Retinal pigment epithelial cell (primary cell): ENCODE data around the gene PDE9A.

Experiments used
- DNase-seq: peaks from one replicate; pipeline ENCODE4 v3.0.0-alpha.2; 2010; ENCODE audit warnings: low read depth
- H3K4me3 ChIP-seq: 2 replicates; pipeline ENCODE4 v1.5.1; 2011; ENCODE audit warnings: mild to moderate bottlenecking, low read length, control low read depth, moderate library complexity
- CTCF ChIP-seq: conservative IDR thresholded peaks from 2 replicates; pipeline ENCODE4 v1.5.1; 2011; ENCODE audit warnings: low read depth, low read length, control low read depth, inconsistent platforms

PDE9A gene

GRCh38 chr21:42644223-42645208 is 8.9 kb upstream of the PDE9A start:
- TF ChIP-seq CTCF: no peak
- no peak overlapping the region for H3K4me3 ChIP-seq
- no peak for DNase-seq

DNA sequence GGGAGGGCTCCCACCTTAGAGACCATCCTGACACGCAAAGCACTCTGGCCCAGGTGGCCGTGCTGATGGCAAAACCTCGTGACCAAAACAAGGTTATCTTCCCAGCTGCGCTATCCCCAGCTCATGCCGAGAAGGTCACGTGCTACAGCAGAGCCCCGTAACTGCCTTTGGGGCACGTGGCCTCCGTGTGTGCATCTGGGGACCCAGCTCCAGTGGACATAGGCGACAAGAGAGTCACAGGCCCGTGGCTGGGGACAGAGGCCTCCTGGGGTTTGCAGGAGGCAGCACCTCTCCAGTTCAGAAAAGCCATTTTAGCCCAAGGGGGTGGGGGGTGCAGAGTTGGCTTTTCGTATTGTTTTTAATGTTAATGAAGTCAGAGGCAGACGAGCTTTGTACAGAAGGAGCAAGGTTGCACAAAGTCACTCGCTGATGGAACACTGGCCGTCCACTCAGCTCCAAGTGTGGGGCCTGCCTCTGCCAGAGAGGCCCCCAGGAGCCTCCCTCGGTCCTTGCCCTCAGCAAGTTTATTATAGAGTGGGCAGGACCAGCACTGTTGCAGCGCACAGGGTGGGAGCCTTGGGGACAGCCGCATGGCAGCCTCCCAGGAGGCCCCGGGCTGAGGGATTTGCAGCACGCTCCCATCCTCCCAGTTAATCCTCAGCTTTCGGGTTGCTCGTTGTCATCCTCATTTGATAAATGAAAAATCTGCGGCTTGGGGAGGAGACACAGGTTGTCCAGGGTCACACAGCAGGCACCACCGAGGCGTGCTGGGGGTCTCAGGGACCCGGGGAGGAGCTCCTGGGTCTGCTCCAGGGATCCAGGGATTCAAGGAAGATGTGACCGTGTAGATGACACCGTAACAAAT is 8.0 kb upstream of the PDE9A start:
- DNase-seq: no peak
- TF ChIP-seq CTCF: no peak
- no peak overlapping the region for H3K4me3 ChIP-seq

GRCh38 chr21:42646076-42646825 is 7.2 kb upstream of the PDE9A start:
- TF ChIP-seq CTCF: no peak
- DNase-seq: no peak
- H3K4me3 ChIP-seq: no peak overlapping the region

DNA sequence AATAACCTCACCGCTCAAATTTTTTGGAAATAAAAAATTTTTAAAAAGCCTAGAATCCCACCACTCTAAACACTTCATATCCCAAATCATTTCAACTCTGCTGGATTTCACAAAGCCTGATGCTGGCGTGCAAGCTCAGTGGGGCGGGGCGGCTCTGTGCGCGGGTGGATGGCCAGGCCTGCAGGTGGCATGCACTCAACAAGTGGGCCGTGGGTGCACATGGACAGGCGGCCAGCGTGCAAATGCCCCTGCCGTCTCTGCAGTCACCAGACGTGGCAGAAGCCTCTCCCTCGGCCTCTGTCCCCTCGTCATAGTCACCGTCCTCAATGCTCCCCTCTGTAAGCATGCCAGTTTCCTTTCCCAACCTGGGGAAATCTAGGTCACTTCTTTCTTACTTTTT is 6.6 kb upstream of the PDE9A start:
- TF ChIP-seq CTCF: no peak
- H3K4me3 ChIP-seq: no peak overlapping the region
- no peak for DNase-seq

GRCh38 chr21:42648606-42649005 is 4.8 kb upstream of the PDE9A start:
- no peak overlapping the region for H3K4me3 ChIP-seq
- no peak for TF ChIP-seq CTCF
- no peak for DNase-seq

GRCh38 chr21:42649122-42650032 is 4.0 kb upstream of the PDE9A start:
- H3K4me3 ChIP-seq: no peak overlapping the region
- no peak for TF ChIP-seq CTCF
- DNase-seq: no peak
